ENCODE measurements around the gene GNPTAB.

GNPTAB gene

GRCh38 chr12:101697197-101697929 is 133.4 kb downstream of the GNPTAB start, which contains the start of gene CHPT1:
Gene CHPT1 (plus strand): TSS chr12:101697640. CDS start chr12:101697862, 222 bp downstream.
- Histone ChIP-seq H4K20me1 (ENCODE audit: insufficient read depth, low read length) (no peaks in the 10 kb centered on the region; the same call in 1 of the 2 replicates), H3K4me2 (ENCODE audit: insufficient read depth, low read length) (peak within 1 kb of the TSS; percentile 97), H3K27me3 (ENCODE audit: insufficient read depth, low read length, poor library complexity) (peaks cover 3% of the 10 kb centered on the region), H2AFZ (ENCODE audit: low read depth, low read length) (peak within 1 kb of the TSS; percentile 91), H3K36me3 (ENCODE audit: insufficient read depth, low read length) (no peaks in the 10 kb centered on the region; the same call in 1 of the 2 replicates), H3K27ac (ENCODE audit: low read length) (peak within 1 kb of the TSS; percentile 69), H3K79me2 (ENCODE audit: insufficient read depth, low read length) (peaks cover 7% of the 10 kb centered on the region), H3K4me3 (ENCODE audit: low read depth in 1 of 2, low read length in 2 of 2) (peak within 1 kb of the TSS; percentile 64 to 99), H3K9ac (ENCODE audit: low read depth, low read length) (peak within 1 kb of the TSS; percentile 91), H3K4me1 (ENCODE audit: insufficient read depth, low read length) (peaks cover 32% of the 10 kb centered on the region), H3K9me3 (ENCODE audit: insufficient read depth, low read length, severe bottlenecking) (no peaks in the 10 kb centered on the region)
- peak; percentile 55 for DNase-seq
- ATAC-seq (ENCODE audit: insufficient read depth, low read depth): peak; percentile 88
- TF ChIP-seq CTCF (IDR thresholded peaks at IDR 0.05; ENCODE audit: borderline replicate concordance, extremely low read depth, low read length, poor library complexity, severe bottlenecking) (no peak), EZH2 (IDR thresholded peaks at IDR 0.05; ENCODE audit: borderline replicate concordance, low read depth, low read length, severe bottlenecking) (peak; percentile 34)

GRCh38 chr12:101696251-101697196 is 134.2 kb downstream of the GNPTAB start:
- Histone ChIP-seq H3K27me3 (ENCODE audit: insufficient read depth, low read length, poor library complexity) (peaks cover 3% of the 10 kb centered on the region), H3K4me2 (ENCODE audit: insufficient read depth, low read length) (peak overlapping the region; percentile 97), H3K27ac (ENCODE audit: low read length) (0 out of 2 replicates have a peak overlapping the region, but pooled peaks have one; percentile 55), H3K79me2 (ENCODE audit: insufficient read depth, low read length) (peaks cover 7% of the 10 kb centered on the region), H3K4me1 (ENCODE audit: insufficient read depth, low read length) (peaks cover 32% of the 10 kb centered on the region), H3K9ac (ENCODE audit: low read depth, low read length) (peak overlapping the region; percentile 91), H3K36me3 (ENCODE audit: insufficient read depth, low read length) (no peaks in the 10 kb centered on the region; the same call in 1 of the 2 replicates), H3K4me3 (ENCODE audit: low read depth in 1 of 2, low read length in 2 of 2) (peak overlapping the region; percentile 64 to 99; a peak in 3 of 4 replicates), H2AFZ (ENCODE audit: low read depth, low read length) (peak overlapping the region; percentile 91), H3K9me3 (ENCODE audit: insufficient read depth, low read length, severe bottlenecking) (no peaks in the 10 kb centered on the region), H4K20me1 (ENCODE audit: insufficient read depth, low read length) (no peaks in the 10 kb centered on the region)
- DNase-seq (no peak), ATAC-seq (ENCODE audit: insufficient read depth, low read depth) (no peak; the same call in 2 of the 3 replicates)
- TF ChIP-seq EZH2 (IDR thresholded peaks at IDR 0.05; ENCODE audit: borderline replicate concordance, low read depth, low read length, severe bottlenecking) (no peak), CTCF (IDR thresholded peaks at IDR 0.05; ENCODE audit: borderline replicate concordance, extremely low read depth, low read length, poor library complexity, severe bottlenecking) (no peak)

- no peak overlapping the region for H3K4me3 ChIP-seq (ENCODE audit: low read depth in 1 of 2, low read length in 2 of 2)
- H3K36me3 ChIP-seq (ENCODE audit: insufficient read depth, low read length): no peaks in the 10 kb centered on the region; the same call in 1 of the 2 replicates
- peaks cover 32% of the 10 kb centered on the region for H3K4me1 ChIP-seq (ENCODE audit: insufficient read depth, low read length)
- H4K20me1 ChIP-seq (ENCODE audit: insufficient read depth, low read length): no peaks in the 10 kb centered on the region
- H3K9ac ChIP-seq (ENCODE audit: low read depth, low read length): no peak overlapping the region
- H3K4me2 ChIP-seq (ENCODE audit: insufficient read depth, low read length): no peak overlapping the region
- H3K27me3 ChIP-seq (ENCODE audit: insufficient read depth, low read length, poor library complexity): peaks cover 3% of the 10 kb centered on the region
- DNase-seq (no peak), ATAC-seq (ENCODE audit: insufficient read depth, low read depth) (no peak)
- TF ChIP-seq CTCF (IDR thresholded peaks at IDR 0.05; ENCODE audit: borderline replicate concordance, extremely low read depth, low read length, poor library complexity, severe bottlenecking) (no peak), EZH2 (IDR thresholded peaks at IDR 0.05; ENCODE audit: borderline replicate concordance, low read depth, low read length, severe bottlenecking) (no peak)
- H2AFZ ChIP-seq (ENCODE audit: low read depth, low read length): no peak overlapping the region
- no peaks in the 10 kb centered on the region for H3K9me3 ChIP-seq (ENCODE audit: insufficient read depth, low read length, severe bottlenecking)
- H3K27ac ChIP-seq (ENCODE audit: low read length): no peak overlapping the region
- peaks cover 7% of the 10 kb centered on the region for H3K79me2 ChIP-seq (ENCODE audit: insufficient read depth, low read length)
These were observed 135.1 kb downstream of the GNPTAB start for GRCh38 chr12:101695706-101696105.
